Type B pancreatic cell (in vitro differentiated cells): ENCODE measurements around the gene EFCC1. TPM values are rescaled to one million over a fixed set of nuclear protein-coding genes. Genes with fewer than 3 reads are reported as not detected.

ENCODE experiments used
- DNase-seq: peaks from one replicate; pipeline ENCODE4 v3.0.0; 2021; ENCODE audit warnings: mixed read lengths; ENCODE audit not compliant: unreplicated experiment; ENCODE audit errors: extremely low spot score
- H3K27ac Mint-ChIP-seq: 2 replicates; pipeline ENCODE4 v1.8.0; 2021; ENCODE audit warnings: mild to moderate bottlenecking, mixed read lengths
- H3K27me3 Mint-ChIP-seq: 2 replicates; pipeline ENCODE4 v1.8.0; 2021; ENCODE audit warnings: mixed read lengths
- H3K36me3 Mint-ChIP-seq: 2 replicates; pipeline ENCODE4 v1.8.0; 2021; ENCODE audit warnings: mixed read lengths
- H3K4me1 Mint-ChIP-seq: one replicate; pipeline ENCODE4 v1.8.0; 2021; ENCODE audit warnings: mixed read lengths; ENCODE audit not compliant: unreplicated experiment
- H3K4me3 Mint-ChIP-seq: 2 replicates; pipeline ENCODE4 v1.8.0; 2021; ENCODE audit warnings: mild to moderate bottlenecking, mixed read lengths
- H3K9me3 Mint-ChIP-seq: 2 replicates; pipeline ENCODE4 v1.8.0; 2021; ENCODE audit warnings: mixed read lengths
- CTCF ChIP-seq: fragments of 200-600 bp; sonication (generic); conservative IDR thresholded peaks from 2 replicates; pipeline ENCODE4 v1.5.0; 2021; ENCODE audit warnings: antibody characterized with exemption, mild to moderate bottlenecking
- total RNA-seq: library from RNA; stranded (reverse); gene quantifications from 2 replicates; pipeline ENCODE4 v1.2.1, GENCODE V29; 2021; ENCODE audit warnings: low replicate concordance

Gene EFCC1
- total RNA-seq, 1 donor from 2014 or later: 2.2 TPM

GRCh38 chr3:129004639-129005295, 3.7 kb downstream of the EFCC1 start:
- no peaks in the 10 kb centered on the region for H3K9me3 Mint-ChIP-seq
- no peak overlapping the region for H3K4me3 Mint-ChIP-seq
- no peak overlapping the region for H3K27ac Mint-ChIP-seq
- no peak for DNase-seq
- H3K27me3 Mint-ChIP-seq: peaks cover 70% of the 10 kb centered on the region
- TF ChIP-seq CTCF: no peak
- H3K36me3 Mint-ChIP-seq: no peaks in the 10 kb centered on the region
- H3K4me1 Mint-ChIP-seq: peaks cover 8% of the 10 kb centered on the region

GRCh38 chr3:129005526-129006303, 4.6 kb downstream of the EFCC1 start:
- no peak for DNase-seq
- Mint-ChIP-seq H3K4me1 (peaks cover 8% of the 10 kb centered on the region), H3K36me3 (no peaks in the 10 kb centered on the region), H3K4me3 (no peak overlapping the region), H3K27me3 (peaks cover 60% of the 10 kb centered on the region), H3K27ac (no peak overlapping the region), H3K9me3 (no peaks in the 10 kb centered on the region)
- TF ChIP-seq CTCF: no peak

GRCh38 chr3:129006864-129007263, 5.8 kb downstream of the EFCC1 start:
- H3K27ac Mint-ChIP-seq: no peak overlapping the region
- TF ChIP-seq CTCF: no peak
- H3K4me3 Mint-ChIP-seq: no peak overlapping the region
- H3K36me3 Mint-ChIP-seq: no peaks in the 10 kb centered on the region
- DNase-seq: no peak
- peaks cover 56% of the 10 kb centered on the region for H3K27me3 Mint-ChIP-seq
- H3K4me1 Mint-ChIP-seq: peaks cover 8% of the 10 kb centered on the region
- H3K9me3 Mint-ChIP-seq: no peaks in the 10 kb centered on the region

- no peak for DNase-seq
- Mint-ChIP-seq H3K36me3 (no peaks in the 10 kb centered on the region), H3K9me3 (no peaks in the 10 kb centered on the region), H3K4me1 (peaks cover under 1% of the 10 kb centered on the region), H3K27ac (peak overlapping the region; percentile 87), H3K4me3 (no peak overlapping the region), H3K27me3 (peaks cover 48% of the 10 kb centered on the region)
- TF ChIP-seq CTCF: no peak
Measured at GRCh38 chr3:129007792-129008191, 6.7 kb downstream of the EFCC1 start.

- no peak for TF ChIP-seq CTCF
- H3K4me3 Mint-ChIP-seq: no peak overlapping the region
- peak overlapping the region; percentile 6 for H3K27ac Mint-ChIP-seq
- no peaks in the 10 kb centered on the region for H3K4me1 Mint-ChIP-seq
- peaks cover 36% of the 10 kb centered on the region for H3K27me3 Mint-ChIP-seq
- DNase-seq: no peak
- H3K36me3 Mint-ChIP-seq: no peaks in the 10 kb centered on the region
- H3K9me3 Mint-ChIP-seq: no peaks in the 10 kb centered on the region
Measured at GRCh38 chr3:129009266-129009665, 8.2 kb downstream of the EFCC1 start.
